ENCODE measurements around the gene MKNK1.

Gene MKNK1

DNA sequence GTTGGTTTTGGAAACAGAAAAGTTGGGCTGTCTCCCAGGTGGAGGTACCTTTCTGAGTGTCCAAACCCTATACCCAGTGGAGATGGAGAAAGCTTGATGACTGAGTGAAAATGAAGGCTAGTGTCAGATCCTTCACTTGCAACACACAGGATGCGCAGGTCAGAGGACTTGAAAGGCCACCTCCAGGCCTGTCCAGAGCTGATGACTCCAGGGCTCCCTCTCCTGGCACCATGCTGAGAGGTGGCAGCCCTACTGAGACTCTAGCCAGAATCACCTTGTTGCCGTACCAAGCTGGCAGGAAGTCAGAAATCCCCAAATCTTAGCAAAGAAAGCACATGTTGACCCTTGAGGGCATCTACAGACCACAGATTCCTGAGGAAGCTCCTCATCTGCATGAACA, 69.0 kb downstream of the MKNK1 start:
- peak; percentile 51 for TF ChIP-seq CTCF (IDR thresholded peaks at IDR 0.05; ENCODE audit: insufficient read depth, low read length, missing control alignments)
- DNase-seq (ENCODE audit: low read depth, low spot score) = no peak
- ChIA-PET POLR2A (no interaction called here), CTCF (interaction anchor here (0.6 to 11.5 kb wide), 16 partner anchors 9 to 190 kb away, joined by 3 to 429 read pairs (median 6); partner anchors contain the start of genes KNCN and MKNK1)
- H3K4me3 ChIP-seq (ENCODE audit: low read depth, low read length) = no peak overlapping the region

DNA sequence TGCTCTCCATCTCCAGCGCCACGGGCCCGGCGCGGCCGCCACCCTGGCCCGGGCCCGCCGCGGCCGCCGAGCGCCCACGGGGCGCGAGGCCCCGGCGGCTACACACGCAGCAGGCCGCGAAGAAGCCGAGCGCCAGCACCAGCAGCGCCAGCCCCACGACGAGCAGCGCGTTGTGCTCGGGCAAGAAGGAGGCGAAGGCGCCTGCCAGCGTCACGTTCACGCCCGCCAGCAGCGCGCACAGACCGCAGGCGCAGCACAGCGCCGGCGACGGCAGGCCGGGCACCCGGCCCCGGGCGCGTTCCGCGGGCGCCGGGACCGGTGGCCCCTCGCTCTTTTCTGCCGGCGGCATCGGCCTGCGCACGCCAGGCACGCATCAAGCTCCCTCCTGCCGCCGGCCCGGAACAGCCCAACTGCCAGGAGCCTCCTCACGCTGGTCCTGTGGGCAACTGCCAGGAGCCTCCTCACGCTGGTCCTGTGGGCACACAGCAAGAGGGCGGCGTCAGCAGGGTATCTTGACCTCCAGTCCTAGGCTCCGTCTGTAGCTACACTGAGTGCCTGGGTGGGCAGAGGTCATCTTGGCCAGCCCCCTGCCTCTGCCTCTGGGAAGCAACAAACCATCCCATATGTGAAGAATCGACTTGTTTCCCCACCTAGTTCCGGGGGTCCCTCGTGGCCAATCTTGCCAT, 70.7 kb downstream of the MKNK1 start:
- ChIA-PET CTCF (interaction anchor here (0.7 to 11.5 kb wide), 27 partner anchors 7 to 199 kb away, joined by 3 to 429 read pairs (median 5); partner anchors contain the start of gene KNCN), POLR2A (interaction anchor here (1.4 kb wide), 1 partner anchor 11 kb away, joined by 3 read pairs; no protein-coding TSS in a partner anchor)
- no peak for DNase-seq (ENCODE audit: low read depth, low spot score)
- peak overlapping the region; percentile 44 for H3K4me3 ChIP-seq (ENCODE audit: low read depth, low read length)
- no peak for TF ChIP-seq CTCF (IDR thresholded peaks at IDR 0.05; ENCODE audit: insufficient read depth, low read length, missing control alignments)

DNA sequence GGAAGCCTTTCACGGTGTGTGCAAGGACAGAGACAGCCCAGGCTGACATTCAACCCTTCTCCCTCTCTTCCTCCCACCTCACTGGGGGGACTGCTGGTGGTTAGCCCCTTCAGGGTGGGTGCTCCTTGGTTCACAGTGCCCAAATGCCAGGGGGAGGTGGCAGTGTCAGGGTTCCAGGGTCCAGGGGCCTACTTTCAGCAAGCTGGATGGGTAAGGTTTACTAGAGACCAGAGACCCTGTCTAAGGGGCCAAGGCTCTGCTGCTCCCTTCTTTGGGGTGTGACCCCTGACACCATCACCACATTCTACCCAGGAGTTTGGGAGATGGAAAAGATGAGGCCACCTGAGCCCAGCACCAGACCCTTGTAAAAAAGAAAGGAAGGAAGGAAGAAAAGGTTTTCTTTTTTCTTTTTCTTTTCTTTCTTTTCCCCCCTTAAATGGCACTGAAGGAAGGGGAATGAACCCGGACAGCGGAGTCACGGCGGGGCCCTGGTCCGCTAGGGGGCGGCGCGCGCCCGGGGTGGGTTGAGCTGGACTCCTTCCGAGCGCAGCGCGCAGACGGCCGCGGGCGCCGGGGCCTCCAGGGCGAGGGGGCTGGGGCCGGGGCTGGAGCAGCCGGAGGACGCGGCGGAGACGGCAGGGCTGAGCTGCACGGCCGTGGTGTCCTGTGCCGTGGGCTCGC, 71.4 kb downstream of the MKNK1 start:
- DNase-seq (ENCODE audit: low read depth, low spot score) = no peak
- TF ChIP-seq CTCF (IDR thresholded peaks at IDR 0.05; ENCODE audit: insufficient read depth, low read length, missing control alignments) = peak; percentile 80
- CTCF ChIA-PET = interaction anchor here (0.7 to 11.5 kb wide), 26 partner anchors 8 to 203 kb away, joined by 3 to 429 read pairs (median 4); partner anchors contain the start of gene KNCN
- peak overlapping the region; percentile 44 for H3K4me3 ChIP-seq (ENCODE audit: low read depth, low read length)
- POLR2A ChIA-PET = interaction anchor here (1.4 kb wide), 1 partner anchor 10 kb away, joined by 3 read pairs; no protein-coding TSS in a partner anchor

DNA sequence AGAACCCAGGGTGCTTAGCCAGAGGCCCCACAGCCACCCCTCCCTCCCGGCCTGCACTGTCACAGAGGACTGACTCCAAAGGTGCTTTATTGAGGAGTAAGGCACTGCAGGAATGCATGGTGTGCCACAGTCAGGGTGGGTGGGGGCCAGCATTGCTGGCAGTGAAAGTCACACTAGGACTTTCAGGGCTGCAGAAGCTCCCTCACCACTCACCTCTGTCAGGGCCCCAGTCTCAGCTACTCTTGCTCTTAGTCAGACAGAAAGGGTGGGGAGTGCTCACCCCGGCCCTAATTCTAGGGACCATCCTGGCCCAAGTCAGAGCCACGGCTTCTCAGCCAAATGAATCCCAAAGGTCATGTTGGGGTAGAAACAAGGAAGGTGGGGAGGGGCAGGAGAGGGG, 72.0 kb downstream of the MKNK1 start:
- CTCF ChIA-PET = interaction anchor here (1.0 to 11.5 kb wide), 11 partner anchors 8 to 203 kb away, joined by 3 to 429 read pairs (median 22); partner anchors contain the start of gene KNCN
- DNase-seq (ENCODE audit: low read depth, low spot score) = no peak
- POLR2A ChIA-PET = no interaction called here
- TF ChIP-seq CTCF (IDR thresholded peaks at IDR 0.05; ENCODE audit: insufficient read depth, low read length, missing control alignments) = no peak
- H3K4me3 ChIP-seq (ENCODE audit: low read depth, low read length) = no peak overlapping the region

DNA sequence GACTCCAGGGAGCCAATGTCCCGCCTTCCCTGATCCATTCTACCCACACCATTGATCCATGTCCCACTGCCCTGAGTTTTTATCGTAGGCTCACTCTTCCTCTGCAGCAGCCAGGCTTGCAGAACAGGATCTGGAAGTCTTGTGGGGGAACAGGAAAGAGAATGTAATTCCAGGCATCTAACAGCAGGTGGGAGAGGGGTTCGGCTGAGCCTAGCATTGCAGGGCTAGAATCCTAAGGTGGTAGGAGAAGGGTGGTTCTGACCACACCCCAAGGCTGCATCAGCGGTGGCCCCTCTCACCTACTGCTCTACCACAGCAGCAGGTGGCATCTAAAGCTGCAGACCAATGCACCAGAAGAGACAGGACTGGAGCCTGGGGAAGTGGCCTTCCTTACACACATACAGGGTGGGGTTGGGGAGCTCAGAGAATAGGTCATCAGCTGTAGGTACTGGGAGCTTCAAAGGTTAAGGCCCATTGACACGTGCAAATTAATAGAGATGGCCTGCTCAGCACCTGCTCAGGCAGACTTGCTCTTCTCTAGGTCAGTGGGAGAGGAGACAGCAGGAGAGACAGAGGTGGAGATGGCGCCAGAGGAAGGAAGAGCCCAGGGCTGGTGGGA, 73.2 kb downstream of the MKNK1 start:
- no peak for DNase-seq (ENCODE audit: low read depth, low spot score)
- CTCF ChIA-PET = interaction anchor here (1.1 to 11.5 kb wide), 13 partner anchors 9 to 195 kb away, joined by 3 to 429 read pairs (median 55); partner anchors contain the start of gene DMBX1
- TF ChIP-seq CTCF (IDR thresholded peaks at IDR 0.05; ENCODE audit: insufficient read depth, low read length, missing control alignments) = peak; percentile 19
- POLR2A ChIA-PET = no interaction called here
- H3K4me3 ChIP-seq (ENCODE audit: low read depth, low read length) = no peak overlapping the region
